Effector CD4-positive, alpha-beta T cell (primary cell): Measurements from ENCODE around the gene LARGE2.

Source experiments
- DNase-seq: peaks from one replicate; pipeline ENCODE4 v3.0.0-alpha.2; 2020

LARGE2 gene

GRCh38 chr11:45968901-45969300 is 46.4 kb downstream of the LARGE2 start:
- no peak for DNase-seq

GRCh38 chr11:45973601-45974000 is 51.1 kb downstream of the LARGE2 start:
- DNase-seq = no peak

- no peak for DNase-seq
Measured at GRCh38 chr11:45974806-45975205, 52.4 kb downstream of the LARGE2 start.
